Hippocampal formation (tissue), 2 donors: Measurements from ENCODE around the gene CATSPER1.
A peak's percentile ranks its signal among the peaks of the same experiment; 100 is the strongest.
"Not testable (repeated sequence)": the region's sequence is repeated elsewhere in the genome, so short reads cannot be mapped to it uniquely, and the experiment has no call there.

Source experiments
- DNase-seq, 2 donors: peaks; one replicate each; lab custom pipeline; 2025; lab: John Stamatoyannopoulos, UW

CATSPER1 gene

DNA sequence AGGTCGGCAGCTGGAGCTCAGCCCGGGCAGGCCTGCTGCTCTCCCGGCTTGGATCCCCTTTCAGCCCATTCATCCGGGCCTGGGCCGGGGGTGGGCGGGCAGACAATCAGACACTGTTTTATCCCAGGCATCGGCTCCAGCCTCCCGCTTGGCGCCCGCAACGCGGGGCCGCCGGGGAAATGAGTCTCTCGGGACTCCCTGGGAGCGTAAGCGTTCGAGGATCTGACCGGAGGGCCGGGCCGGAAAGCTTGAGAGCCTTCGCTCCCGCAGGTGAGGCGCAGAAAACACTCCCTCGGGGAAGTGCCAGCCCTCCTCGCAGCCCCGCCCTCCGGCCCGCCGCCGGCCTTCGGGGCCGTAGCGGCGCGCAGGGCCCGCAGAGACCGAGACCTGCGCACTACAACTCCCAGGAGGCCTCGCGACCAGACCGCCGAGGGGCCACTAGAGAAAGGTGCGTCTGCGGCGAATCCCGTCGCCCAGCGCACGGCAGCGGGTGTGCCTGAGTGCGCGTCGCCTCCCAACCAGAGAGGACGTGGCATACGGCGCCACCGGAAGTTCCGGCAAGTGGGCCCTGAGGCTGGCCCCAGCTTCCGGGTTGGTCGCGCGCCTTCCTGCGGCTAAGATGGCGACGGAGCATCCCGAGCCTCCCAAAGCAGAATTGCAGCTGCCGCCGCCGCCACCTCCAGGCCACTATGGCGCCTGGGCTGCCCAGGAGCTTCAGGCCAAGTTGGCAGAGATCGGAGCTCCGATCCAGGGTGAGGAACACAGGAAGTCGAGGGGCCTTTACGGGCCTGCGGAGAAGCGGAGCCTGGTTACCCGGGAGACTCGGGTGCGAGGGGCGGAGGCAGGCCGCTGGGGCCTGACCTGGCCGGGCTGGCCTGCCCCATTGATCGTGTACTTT lies 25.7 kb upstream of the CATSPER1 start, which contains the start of gene SF3B2:
SF3B2 (plus strand) TSS at position 599 of the 898 bp plus-strand sequence; CDS start at position 620, 21 bp downstream.
- peak; percentile 97 to 98 for DNase-seq

DNA sequence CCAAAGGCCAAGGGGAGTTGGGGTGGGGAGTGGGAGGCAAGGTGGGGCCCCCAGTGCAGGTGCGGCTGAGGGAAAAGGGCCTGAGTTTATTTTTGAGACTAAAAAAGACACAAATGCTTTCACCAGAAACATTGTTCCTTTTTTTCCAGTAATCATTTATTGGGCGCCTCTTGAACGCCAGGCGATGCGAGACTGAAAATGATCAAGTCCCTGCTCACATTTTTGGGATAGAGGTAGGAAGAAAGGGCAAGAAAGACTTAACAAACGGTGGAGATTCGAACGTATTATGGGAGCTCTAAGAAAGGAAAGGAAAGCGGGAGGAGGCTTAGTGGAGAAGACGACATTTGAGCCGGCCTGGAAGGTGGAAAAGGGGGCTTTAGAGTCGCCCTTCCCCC lies 25.1 kb upstream of the CATSPER1 start:
- DNase-seq: no peak

DNA sequence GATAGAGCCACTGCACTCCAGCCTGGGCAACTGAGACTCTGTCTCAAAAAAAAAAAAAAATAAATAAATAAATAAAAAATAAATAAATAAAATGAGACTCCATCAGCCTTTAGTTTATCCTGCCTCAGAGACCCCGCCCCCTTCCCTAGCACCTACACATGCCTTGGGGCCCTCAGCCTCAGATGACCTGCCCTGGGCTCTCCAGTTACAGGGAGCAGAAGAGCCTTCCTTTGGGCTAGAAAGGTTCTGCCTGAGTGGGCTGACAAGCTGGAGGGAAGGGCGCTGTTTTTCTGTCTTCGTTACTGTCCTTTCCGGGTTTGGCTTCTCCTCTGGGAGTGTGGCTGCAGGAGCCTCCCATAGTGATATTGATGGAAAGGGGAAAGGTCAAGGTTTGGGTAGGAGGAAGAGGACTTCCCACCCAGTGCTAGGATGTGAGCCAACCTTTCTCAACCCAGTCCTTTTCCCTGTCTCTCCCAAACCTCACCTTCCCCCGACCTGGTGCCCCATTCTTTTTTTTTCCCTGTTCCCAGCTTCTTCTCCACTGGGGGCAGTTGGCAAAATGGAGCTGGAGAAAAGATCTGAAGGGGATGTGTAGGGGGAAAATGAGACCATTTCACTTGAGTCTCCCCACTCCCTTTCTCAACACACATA lies 24.4 kb upstream of the CATSPER1 start:
- DNase-seq: no peak

DNA sequence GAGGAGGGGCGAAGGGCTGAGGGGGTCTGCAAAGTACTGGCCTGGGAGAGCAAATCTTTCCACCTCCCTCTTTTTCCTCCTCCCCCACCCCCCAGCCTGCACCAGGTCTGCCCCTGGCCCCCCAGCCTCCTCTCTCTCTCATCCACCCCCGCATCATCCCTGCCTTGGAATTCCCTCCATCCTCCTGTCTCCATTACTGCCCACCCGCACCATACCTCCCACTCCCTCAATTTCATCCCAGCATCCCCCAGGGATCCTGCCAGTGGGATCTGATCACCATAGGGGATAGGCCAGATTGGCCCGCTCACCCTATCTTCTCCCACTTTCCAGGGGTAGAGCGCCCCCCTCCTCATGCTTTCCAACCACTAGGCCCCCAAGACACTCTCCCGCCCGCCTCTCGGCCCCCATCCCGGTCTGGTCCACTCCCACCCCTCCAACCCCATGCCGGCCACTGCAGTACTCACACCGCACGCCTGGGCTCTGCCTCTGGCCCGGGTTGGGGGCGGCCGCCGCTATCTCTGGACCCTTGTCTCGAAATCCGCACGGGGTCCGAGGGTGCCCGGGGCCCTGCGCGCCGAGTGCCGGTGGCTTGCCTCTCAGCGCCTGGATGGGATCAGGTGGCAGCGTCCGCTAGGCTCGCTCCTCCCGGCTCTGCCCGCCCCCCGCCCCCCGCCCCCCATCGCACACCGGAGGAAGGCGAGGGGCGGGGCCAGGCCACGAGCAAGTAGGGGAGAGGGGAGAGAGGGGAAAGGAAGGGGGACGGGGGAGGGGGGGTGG lies 22.5 kb upstream of the CATSPER1 start, which contains the start of gene GAL3ST3:
GAL3ST3 (minus strand) TSS at position 615 of the 777 bp plus-strand sequence. CDS start 3,746 bp downstream, outside the sequence.
- no peak for DNase-seq

DNA sequence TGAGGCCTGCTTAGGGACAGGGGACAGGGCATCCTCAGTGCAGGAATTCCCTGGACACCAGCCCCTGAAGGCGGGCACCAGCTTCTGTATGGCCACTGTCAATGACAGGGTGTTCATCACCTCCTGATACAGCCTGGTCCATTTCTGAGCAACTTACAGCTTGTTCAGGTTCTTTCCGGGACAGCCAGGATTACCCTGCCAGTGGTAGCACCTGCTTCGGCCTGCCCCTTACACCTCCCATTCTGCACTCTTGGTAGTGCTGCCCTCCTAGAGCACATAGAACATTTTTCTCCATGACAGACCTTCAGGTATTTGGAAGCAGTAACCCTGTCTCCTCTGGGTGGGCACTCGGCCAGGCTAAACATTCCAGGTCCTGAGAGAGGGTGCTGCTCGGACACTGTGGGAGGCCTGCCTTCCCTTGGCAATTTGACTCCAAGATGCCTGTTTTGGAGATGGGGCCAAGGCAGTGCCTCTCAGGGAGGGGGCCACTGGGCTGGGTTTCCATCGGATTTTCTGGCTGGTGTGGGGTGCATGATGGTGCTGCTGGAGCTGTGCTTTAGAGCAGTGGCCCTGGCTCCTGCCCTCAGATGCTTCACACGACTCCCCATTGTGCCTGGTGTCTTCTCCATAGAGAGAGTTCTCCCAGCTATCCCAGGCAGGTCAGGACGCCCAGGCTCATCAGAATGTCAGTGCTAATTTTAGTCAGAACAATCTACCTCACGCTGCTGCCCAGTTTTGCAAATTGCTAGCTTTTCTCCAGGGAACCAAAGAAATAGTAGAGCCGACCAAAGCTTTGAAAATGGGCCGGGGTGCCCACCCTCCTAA lies 21.5 kb upstream of the CATSPER1 start:
- DNase-seq: no peak

DNA sequence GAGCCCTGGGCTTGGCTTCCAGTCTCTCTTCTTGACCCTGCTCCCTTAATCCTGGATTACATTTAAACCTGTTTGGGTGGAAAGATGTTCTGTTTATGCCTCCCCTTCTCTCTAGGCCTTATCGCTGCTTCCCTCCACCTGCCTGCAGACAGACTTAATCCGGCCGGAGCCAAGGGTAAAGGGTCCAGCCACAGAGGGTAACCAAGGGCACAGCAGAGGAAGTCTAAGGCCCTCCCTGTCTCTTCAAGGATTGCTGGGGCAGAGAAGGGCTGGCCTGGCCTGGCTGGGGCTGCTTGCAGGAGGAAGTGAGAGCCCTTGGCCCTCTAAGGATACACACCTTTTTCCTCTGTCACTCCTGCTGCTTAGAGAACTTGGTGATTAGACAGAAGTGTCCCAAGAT lies 20.6 kb upstream of the CATSPER1 start:
- DNase-seq: no peak

DNA sequence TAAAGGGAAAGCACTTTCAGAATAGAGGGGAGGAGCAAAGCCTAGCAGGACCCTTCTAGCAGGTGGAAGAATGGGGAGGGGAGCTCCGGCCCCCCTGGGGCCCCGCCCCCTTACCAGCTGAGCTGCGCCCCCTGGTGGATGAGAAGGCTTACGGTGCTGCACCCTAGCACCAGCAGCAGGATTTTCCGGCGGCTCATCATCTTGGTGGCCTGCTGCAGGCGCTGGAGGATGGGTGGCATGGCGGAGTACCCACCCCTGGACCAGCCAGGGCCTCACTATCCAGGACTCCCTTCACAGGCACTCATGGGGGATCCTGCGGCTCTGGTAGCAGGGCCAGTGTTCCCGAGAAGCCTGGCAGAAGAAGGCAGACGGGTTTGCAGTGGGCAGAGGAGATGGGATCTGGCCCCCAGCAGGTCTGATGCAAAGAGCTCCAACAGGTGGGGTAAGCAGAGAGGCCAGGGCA lies 18.9 kb upstream of the CATSPER1 start:
- DNase-seq: peak; percentile 64 to 70

DNA sequence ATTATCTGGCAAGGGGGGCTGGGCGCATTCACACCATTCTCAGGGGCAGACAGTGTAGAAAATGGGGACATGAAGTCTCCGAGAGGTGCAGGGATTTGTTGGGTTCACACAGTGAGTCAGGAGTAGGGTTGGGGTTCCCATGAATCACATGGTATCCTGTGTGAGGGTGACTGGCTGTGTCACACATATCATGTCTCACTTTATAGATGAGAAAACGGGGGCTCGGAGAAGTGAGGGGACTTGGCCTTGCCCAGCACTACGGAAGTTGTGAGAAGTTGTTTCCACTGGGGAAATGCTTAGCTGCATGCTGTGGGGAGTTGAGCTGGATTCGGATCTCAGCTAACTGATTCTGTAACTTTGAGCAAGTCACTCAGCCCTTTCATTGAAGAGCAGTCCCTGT lies 18.5 kb upstream of the CATSPER1 start:
- no peak for DNase-seq

DNA sequence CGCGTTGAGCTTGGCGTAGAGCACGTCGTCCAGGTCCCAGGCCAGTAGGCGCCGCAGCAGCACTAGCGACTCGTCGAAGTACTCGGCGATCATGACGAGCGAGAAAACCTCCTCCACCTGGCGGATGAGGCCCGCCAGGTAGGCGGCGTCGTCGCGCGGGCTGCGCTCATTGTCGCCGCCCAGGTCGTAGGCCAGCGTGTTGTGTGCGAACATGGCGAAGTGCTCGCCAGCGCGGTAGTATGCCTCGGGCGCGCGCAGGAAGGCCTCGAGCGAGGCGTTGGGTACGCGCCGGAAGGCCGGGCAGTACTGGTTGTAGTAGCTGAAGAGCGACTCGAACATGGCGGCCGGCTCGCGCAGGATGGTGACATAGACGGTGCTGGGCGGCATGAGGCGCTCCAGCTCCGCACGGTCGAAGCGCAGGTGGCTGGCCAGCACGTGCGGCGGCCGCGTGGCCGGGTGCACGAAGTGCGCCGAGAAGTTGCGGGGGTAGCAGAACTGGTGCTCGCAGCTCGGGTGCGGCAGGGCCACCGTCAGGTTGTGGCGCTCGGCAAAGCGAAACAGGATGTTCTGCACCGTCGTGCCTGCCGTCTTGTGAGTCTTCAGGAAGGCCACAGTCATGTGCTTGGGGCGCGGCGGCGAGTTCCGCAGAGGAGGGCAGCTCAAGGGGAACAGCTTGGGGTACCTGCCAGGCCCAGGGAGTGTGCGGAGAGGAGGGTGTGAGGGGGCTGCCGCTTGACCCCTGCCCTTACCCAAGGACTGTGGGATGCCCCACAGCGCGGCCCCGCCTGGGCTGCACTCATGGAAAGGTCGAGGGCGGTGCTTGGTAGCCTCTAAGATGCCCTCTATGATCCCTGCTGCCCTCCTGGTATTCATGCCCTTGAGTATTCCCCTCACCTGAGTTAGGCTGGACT lies 17.0 kb upstream of the CATSPER1 start:
- no peak for DNase-seq

DNA sequence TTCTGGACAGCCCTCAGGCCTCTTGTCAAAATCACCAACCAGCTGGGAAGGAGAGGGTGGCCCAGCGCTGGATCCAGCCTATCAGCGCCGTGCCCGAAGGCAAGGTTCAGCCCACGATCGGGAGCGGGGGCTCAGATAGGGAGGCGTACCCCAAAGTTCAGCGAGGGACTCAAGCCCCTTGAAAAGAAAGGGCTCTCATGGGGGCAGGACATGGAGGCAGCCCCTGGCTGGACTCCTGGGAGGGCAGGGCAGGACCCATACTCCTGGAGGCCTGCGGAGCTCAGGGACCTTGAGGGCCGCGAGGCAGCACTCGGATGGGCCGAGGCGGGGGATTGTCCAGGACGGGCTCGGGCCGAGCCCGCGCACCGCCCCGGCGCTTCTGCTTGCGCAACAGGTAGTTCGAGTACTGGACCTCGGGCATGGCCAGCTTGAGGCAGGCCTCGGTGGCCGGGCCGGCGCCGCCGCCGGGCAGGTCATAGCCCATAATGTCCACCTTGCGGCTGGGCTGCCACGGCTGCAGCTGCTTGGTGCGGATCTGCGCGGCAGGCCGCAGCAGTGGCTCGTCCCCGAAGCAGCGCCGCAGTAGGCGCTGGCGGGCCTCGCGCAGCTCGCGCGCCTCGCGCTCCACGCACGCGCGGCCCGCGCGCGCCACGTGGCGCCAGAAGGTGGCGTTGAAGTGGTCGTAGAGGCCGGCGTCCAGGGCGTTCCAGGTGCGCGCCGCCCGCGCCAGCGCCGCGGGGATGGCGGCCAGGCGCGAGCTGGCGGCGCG lies 16.1 kb upstream of the CATSPER1 start:
- no peak for DNase-seq

DNA sequence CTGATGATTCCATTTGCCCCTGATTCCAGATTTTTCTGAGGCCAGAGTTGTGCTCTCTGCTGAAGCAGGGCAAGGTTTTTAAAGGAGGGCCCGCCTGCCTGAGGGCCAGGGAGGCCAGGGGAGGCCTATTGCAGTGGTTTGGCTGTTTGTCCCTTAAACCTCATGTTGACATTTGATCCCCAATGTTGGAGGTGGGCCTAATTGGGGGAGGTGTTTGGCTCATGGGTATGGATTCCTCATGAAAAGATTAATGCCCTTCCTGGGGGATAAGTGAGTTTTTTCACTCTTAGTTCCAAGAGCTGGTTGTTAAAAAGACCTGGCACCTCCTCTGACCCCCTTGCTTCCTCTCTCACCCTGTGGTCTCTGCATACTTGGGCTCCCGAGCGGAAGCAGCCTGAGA lies 13.5 kb upstream of the CATSPER1 start:
- no peak for DNase-seq

DNA sequence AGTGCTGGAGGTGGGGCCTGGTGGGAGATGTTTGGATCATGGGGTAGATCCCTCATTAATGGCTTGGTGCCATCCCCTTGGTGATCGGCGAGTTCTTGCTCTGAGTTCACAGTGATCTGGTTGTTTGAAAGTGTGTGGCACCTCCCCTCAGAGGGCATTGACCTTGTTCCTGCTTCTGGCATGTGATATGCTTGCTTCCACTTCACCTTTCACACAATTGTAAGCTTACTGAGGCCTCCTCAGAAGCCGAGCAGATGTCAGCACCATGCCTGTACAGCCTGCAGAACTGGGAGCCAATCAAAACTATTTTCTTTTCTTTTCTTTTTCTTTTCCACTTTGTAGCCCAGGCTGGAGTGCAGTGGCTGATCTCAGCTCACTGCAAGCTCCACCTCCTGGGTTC lies 11.0 kb upstream of the CATSPER1 start:
- no peak for DNase-seq

DNA sequence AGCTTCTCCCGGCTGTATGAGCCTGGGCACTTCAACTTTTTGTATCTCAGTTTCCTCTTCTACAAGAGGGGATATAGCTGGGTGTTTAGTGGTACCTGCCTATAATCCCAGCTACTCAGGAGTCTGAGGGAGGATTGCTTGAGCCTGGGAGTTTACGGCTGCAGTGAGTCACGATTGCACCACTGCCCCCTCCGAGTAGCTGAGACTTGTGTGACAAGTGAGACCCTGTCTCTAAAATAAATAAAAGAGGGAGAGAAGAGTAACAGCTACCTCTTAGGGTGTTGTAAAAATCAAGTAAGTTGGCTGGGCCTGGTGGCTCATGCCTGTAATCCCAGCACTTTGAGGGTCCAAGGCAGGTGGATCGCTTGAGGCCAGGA lies 10.0 kb upstream of the CATSPER1 start:
- no peak for DNase-seq

DNA sequence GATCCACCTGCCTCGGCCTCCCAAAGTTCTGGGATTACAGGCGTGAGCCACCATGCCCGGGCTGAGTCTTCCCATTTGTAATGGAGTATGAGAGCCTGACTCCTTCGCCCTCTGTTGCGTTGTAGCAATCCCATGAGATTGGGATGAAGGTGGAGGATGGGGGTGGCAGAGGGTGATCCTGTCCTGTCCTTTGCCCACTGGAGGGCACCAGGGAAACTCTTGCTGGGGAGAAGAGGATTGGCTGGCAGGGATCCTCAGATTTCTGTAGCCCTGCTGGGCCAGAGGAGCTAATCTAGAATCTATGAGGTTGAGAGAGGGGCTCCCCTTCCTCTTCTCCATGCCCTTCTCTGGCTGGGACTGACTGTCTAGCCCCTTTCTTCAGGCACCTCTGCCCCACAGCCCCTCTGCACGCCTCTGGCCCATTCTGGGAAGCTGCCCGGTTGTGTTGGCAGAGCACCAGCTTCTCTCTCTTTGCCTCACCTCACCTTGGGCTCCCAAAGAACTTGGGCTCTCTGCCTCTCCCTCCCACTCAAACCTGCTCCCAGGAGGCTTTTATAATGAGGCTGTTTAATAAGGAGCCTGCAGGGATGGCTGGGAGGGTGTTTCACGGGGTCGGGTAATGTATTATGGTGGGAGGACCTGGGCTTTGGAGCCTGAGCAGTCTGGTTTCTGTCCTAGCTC lies 9.5 kb upstream of the CATSPER1 start:
- no peak for DNase-seq

DNA sequence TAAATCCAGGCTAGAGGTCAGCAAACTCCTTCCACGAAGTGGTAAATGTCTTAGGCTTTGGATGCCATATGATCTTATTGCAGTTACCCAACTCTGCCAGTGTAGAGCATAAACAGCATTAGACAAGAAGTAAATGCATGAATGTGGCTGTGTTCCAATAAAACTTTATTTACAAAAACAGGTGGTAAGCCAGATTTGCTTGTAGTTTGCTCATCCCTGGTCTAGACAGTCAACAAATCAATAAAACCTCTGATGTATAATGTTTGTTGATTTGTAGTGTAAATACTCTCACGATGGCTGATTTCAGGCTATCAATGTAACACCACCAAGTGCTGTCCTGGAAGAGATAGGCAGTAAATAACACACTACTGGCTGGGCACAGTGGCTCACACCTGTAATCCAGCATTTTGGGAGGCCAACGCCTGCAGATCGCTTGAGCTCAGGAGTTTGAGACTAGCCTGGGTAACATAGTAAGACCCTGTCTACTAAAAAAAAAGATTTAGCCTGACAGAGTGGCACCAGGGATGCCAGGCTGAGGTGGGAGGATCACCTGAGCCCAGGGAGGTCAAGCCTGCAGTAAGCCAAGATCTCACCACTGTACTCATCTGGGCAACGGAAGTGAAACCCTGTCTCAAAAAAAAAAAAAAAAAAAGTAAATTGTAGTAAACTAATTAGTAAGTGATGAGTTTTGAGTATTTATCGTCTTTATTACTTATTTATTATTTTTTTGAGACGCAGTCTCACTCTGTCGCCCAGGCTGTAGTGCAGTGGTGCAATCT lies 6.9 kb upstream of the CATSPER1 start:
- no peak for DNase-seq

DNA sequence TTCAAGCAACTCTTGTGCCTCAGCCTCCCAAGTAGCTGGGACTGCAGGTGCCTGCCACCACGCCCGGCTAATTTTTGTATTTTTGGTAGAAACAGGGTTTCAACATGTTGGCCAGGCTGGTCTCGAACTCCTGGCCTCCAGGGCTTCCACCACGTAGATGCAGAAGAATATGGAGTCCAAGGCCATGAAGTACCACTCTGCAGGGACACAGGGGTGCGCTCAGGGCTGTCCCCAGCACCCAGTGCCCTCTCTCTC lies 3.2 kb downstream of the CATSPER1 start:
- not testable (repeated sequence) for DNase-seq

DNA sequence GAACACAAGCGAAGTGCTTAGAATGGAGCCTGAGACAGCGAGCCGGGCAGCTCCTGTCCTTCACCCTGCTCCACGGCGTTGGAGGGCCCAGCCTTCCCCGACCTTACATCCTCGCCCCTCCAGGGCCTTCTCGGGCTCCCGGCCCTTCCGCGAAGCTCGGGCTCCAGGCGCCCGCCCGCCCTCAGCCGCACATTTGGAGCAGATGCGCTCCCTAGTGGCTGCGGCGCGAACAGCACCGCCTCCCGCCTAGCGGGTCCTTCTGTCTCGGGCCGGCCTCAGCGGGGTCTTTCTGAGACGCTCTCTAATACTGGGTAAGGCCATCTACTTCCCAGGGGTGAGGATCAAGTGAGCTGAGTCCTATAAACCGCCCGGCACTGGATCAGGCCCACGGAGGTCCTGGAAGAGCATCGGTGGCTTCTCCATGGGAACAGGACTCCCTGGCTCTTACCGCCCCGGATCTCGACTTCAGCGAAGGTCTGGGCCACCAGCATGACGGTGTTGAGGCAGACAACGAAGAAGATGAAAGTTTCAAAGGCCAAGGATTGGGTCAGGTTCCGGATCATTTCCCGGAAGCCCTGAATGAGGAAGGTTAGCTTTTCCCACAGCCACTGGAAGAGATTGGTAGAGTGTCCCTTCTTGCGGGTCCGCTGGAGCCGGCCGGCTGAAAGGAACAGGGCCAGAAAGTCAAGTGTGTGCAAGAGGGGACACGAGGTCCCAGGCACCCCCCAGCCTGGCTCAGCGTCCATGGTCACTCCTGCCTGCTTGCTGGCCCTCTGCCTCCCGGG lies 3.7 kb downstream of the CATSPER1 start:
- DNase-seq: peak; percentile 15 to 43
